ENCODE data around the gene SPTBN2. TPM values are rescaled to one million over a fixed set of nuclear protein-coding genes. Genes with fewer than 3 reads are reported as not detected.
"Not testable (repeated sequence)": the region's sequence is repeated elsewhere in the genome, so short reads cannot be mapped to it uniquely, and the experiment has no call there.

SPTBN2 gene
- total RNA-seq, 2 experiments from 2014 or later: 1.3 to 1.5 TPM

GRCh38 chr11:66641834-66642233, 87.2 kb downstream of the SPTBN2 start:
- Mint-ChIP-seq H3K9me3 (no peaks in the 10 kb centered on the region), H3K4me1 (ENCODE audit: low read depth) (peaks cover 87% of the 10 kb centered on the region), H3K4me3 (peak overlapping the region; percentile 40), H3K27me3 (no peaks in the 10 kb centered on the region), H3K27ac (peak overlapping the region; percentile 13), H3K36me3 (peaks cover 84% of the 10 kb centered on the region)
- intact Hi-C loops (cut with micrococcal nuclease): no loop called here
- POLR2A ChIA-PET: interaction anchor here (0.7 to 6.6 kb wide), 3 partner anchors 11 to 37 kb away, joined by 3 to 140 read pairs (median 3); partner anchors contain the start of gene RBM14
- no peak for DNase-seq
- CTCF ChIA-PET: no interaction called here

- Mint-ChIP-seq H3K4me1 (ENCODE audit: low read depth) (peaks cover 73% of the 10 kb centered on the region), H3K36me3 (peaks cover 65% of the 10 kb centered on the region), H3K27ac (peak overlapping the region; percentile 98), H3K4me3 (peak overlapping the region; percentile 99)
- not testable (repeated sequence) for DNase-seq, H3K9me3 Mint-ChIP-seq, H3K27me3 Mint-ChIP-seq
- CTCF ChIA-PET: interaction anchor here (1.8 to 3.8 kb wide), 3 partner anchors 10 to 38 kb away, joined by 5 to 33 read pairs (median 15); partner anchors contain the start of genes RBM14 and RBM4B
- POLR2A ChIA-PET: interaction anchor here (1.2 to 6.6 kb wide), 5 partner anchors 7 to 38 kb away, joined by 3 to 140 read pairs (median 28); partner anchors contain the start of genes RBM14 and RBM4B
- intact Hi-C loops (cut with micrococcal nuclease): loop anchor here (2.0 kb wide), 1 partner anchor 93 kb away; the partner anchor contains the start of genes ACTN3 and ZDHHC24
Measured at GRCh38 chr11:66639814-66640340, 89.1 kb downstream of the SPTBN2 start.

- Mint-ChIP-seq H3K9me3 (no peaks in the 10 kb centered on the region), H3K4me1 (ENCODE audit: low read depth) (peaks cover 70% of the 10 kb centered on the region), H3K36me3 (peaks cover 64% of the 10 kb centered on the region), H3K4me3 (peak overlapping the region; percentile 99), H3K27me3 (no peaks in the 10 kb centered on the region), H3K27ac (peak overlapping the region; percentile 98)
- intact Hi-C loops (cut with micrococcal nuclease): loop anchor here (2.0 kb wide), 1 partner anchor 92 kb away; the partner anchor contains the start of genes ACTN3 and ZDHHC24
- POLR2A ChIA-PET: interaction anchor here (0.7 to 6.6 kb wide), 11 partner anchors 8 to 350 kb away, joined by 3 to 140 read pairs (median 6); partner anchors contain the start of genes ACTN3, RBM14, RBM4B and YIF1A
- peak; percentile 43 for DNase-seq
- CTCF ChIA-PET: interaction anchor here (1.3 to 3.8 kb wide), 7 partner anchors 9 to 60 kb away, joined by 3 to 33 read pairs (median 5); partner anchors contain the start of genes RBM14 and RBM4B
Measured at GRCh38 chr11:66639066-66639813, 89.8 kb downstream of the SPTBN2 start.

- intact Hi-C loops (cut with micrococcal nuclease): loop anchor here (1.0 to 2.0 kb wide), 3 partner anchors 21 to 92 kb away; partner anchors contain the start of genes ACTN3, RBM4B and ZDHHC24
- peak within 1 kb of the TSS; percentile 98 for H3K27ac Mint-ChIP-seq
- H3K4me3 Mint-ChIP-seq: peak within 1 kb of the TSS; percentile 99
- H3K27me3 Mint-ChIP-seq: no peaks in the 10 kb centered on the region
- POLR2A ChIA-PET: interaction anchor here (0.5 to 6.6 kb wide), 19 partner anchors 8 to 349 kb away, joined by 3 to 140 read pairs (median 4); partner anchors contain the start of genes ACTN3, CCDC87, CCS and CTSF
- peaks cover 56% of the 10 kb centered on the region for H3K36me3 Mint-ChIP-seq
- CTCF ChIA-PET: interaction anchor here (0.6 to 3.8 kb wide), 16 partner anchors 9 to 529 kb away, joined by 3 to 33 read pairs (median 5); partner anchors contain the start of genes CCDC87, CCS, MRPL11 and RBM14
- no peaks in the 10 kb centered on the region for H3K9me3 Mint-ChIP-seq
- H3K4me1 Mint-ChIP-seq (ENCODE audit: low read depth): peaks cover 63% of the 10 kb centered on the region
- peak; percentile 98 for DNase-seq
Measured at GRCh38 chr11:66638177-66639065, 90.6 kb downstream of the SPTBN2 start, which contains the start of gene RBM4. Gene RBM4 (plus strand): TSS chr11:66638703. CDS start chr11:66639712, 1,009 bp downstream.

- ChIA-PET CTCF (interaction anchor here (0.6 to 3.8 kb wide), 15 partner anchors 9 to 199 kb away, joined by 3 to 33 read pairs (median 5); partner anchors contain the start of genes CCDC87, CCS, MRPL11 and RBM14), POLR2A (interaction anchor here (0.5 to 6.6 kb wide), 15 partner anchors 9 to 209 kb away, joined by 3 to 140 read pairs (median 5); partner anchors contain the start of genes ACTN3, CCDC87, CCS and CTSF)
- no peaks in the 10 kb centered on the region for H3K9me3 Mint-ChIP-seq
- no peak for DNase-seq
- H3K27ac Mint-ChIP-seq: peak overlapping the region; percentile 98
- no peaks in the 10 kb centered on the region for H3K27me3 Mint-ChIP-seq
- H3K4me1 Mint-ChIP-seq (ENCODE audit: low read depth): peaks cover 56% of the 10 kb centered on the region
- peak overlapping the region; percentile 99 for H3K4me3 Mint-ChIP-seq
- peaks cover 54% of the 10 kb centered on the region for H3K36me3 Mint-ChIP-seq
- intact Hi-C loops (cut with micrococcal nuclease): loop anchor here (1.0 to 2.0 kb wide), 3 partner anchors 20 to 91 kb away; partner anchors contain the start of genes ACTN3, RBM4B and ZDHHC24
Measured at GRCh38 chr11:66637557-66638176, 91.3 kb downstream of the SPTBN2 start.

GRCh38 chr11:66636411-66636810, 92.6 kb downstream of the SPTBN2 start:
- intact Hi-C loops (cut with micrococcal nuclease): no loop called here
- Mint-ChIP-seq H3K9me3 (no peaks in the 10 kb centered on the region), H3K4me1 (ENCODE audit: low read depth) (peaks cover 52% of the 10 kb centered on the region), H3K27ac (peak overlapping the region; percentile 43), H3K36me3 (peaks cover 53% of the 10 kb centered on the region), H3K27me3 (no peaks in the 10 kb centered on the region), H3K4me3 (no peak overlapping the region)
- CTCF ChIA-PET: interaction anchor here (1.5 to 3.8 kb wide), 2 partner anchors 9 to 42 kb away, joined by 3 to 33 read pairs; partner anchors contain the start of gene RBM4B
- no peak for DNase-seq
- POLR2A ChIA-PET: interaction anchor here (4.9 to 6.6 kb wide), 3 partner anchors 13 to 41 kb away, joined by 28 to 140 read pairs (median 36); partner anchors contain the start of genes RBM14 and RBM4B

Other genes with a start within 250 kb of the SPTBN2 start
- 10 to 100 TPM; 76.1 to 89.7 TPM for gene DPP3, start 248.8 kb downstream of the SPTBN2 start, total RNA-seq
- gene BBS1, start 218.6 kb downstream of the SPTBN2 start, total RNA-seq: 10 to 100 TPM; 11.1 to 13.2 TPM
- gene ZDHHC24, start 183.2 kb downstream of the SPTBN2 start, total RNA-seq: 10 to 100 TPM; 13.5 to 14.9 TPM
- under 1 TPM; 0.15 to 0.24 TPM for gene ACTN3, start 182.3 kb downstream of the SPTBN2 start, total RNA-seq
- gene CTSF, start 160.6 kb downstream of the SPTBN2 start, total RNA-seq: 1 to 10 TPM; 1.4 to 1.5 TPM
- under 1 TPM; 0.12 to 0.24 TPM for gene CCDC87, start 136.2 kb downstream of the SPTBN2 start, total RNA-seq
- 10 to 100 TPM; 24.2 to 26.9 TPM for gene CCS, start 136.0 kb downstream of the SPTBN2 start, total RNA-seq
- gene RBM14, start 112.6 kb downstream of the SPTBN2 start, total RNA-seq: 100 to 1,000 TPM; 114 to 121 TPM
- 10 to 100 TPM; 87.0 to 94.0 TPM for gene RBM4, start 90.5 kb downstream of the SPTBN2 start, total RNA-seq
- 10 to 100 TPM; 10.9 to 11.7 TPM for gene RBM4B, start 51.3 kb downstream of the SPTBN2 start, total RNA-seq
- 10 to 100 TPM; 22.5 to 24.4 TPM for gene RCE1, start 114.2 kb upstream of the SPTBN2 start, total RNA-seq
- gene LRFN4, start 127.8 kb upstream of the SPTBN2 start, total RNA-seq: 10 to 100 TPM; 24.6 to 29.8 TPM
- 10 to 100 TPM; 13.1 to 15.3 TPM for gene PC, start 229.2 kb upstream of the SPTBN2 start, total RNA-seq
- gene C11orf86, start 246.1 kb upstream of the SPTBN2 start, total RNA-seq: not detected

Measured in activated CD4-positive, alpha-beta memory T cell treated with anti-CD3 and anti-CD28 coated beads for 36 hours (primary cell).